Right forelimb (tissue), 1 donor: ENCODE data around the gene AASS.

ENCODE experiments used
- DNase-seq: peaks from one replicate; pipeline ENCODE4 v3.0.0-alpha.2; 2018

The AASS gene

GRCh38 chr7:122035876-122036275 lies 108.2 kb downstream of the AASS start:
- DNase-seq = no peak

- DNase-seq = no peak
Observed at GRCh38 chr7:122033641-122034040, 110.4 kb downstream of the AASS start.

GRCh38 chr7:122027058-122027457 lies 117.0 kb downstream of the AASS start:
- no peak for DNase-seq
